ENCODE data around the gene CYP24A1.

The CYP24A1 gene

DNA sequence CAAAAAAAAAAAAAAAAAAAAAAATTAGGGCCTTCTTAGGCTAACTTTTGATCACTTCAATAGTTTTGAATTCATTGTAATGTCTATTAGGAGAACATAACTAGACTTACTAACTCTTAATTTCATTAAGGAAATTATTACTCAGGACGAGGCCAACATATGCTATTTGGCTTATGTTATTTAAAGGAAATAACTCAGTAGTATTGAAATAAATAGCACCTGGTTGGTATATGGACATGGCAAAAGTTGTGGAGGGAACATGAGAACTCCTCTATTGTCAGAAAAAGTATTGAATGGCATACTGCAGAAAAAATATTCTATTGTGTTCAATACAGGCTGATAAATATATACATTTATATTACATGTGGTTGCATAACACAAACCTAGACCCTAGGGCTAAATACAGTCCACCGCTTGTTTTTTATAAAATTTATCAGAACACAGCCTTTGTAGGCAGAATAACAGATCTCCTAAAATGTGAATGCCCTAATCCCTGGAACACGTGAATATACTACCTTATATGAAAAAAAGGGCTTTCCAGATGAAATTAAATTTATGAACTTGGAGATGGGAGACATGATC, 18.0 kb downstream of the CYP24A1 start:
- DNase-seq, result no peak

DNA sequence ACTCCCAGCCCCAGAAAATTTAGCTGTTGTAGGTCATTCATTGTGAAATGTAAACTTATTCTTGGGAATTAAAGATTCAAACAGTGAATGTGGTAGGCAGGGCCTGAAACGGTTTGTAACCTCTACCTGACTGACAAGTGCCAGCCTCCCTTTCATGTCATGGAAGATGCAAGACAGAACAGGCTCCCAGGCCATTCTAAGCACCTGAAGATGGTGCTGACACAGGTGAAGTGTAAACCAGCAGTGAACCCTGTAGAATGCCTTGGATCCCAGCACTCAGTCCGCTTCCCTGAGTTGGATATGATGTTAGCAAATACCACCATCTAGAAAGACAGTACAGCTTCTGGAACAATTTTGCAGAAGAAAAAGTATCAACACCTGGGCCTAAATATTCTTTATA, 19.3 kb downstream of the CYP24A1 start:
- DNase-seq, result no peak

- DNase-seq, result no peak
These were observed 19.9 kb downstream of the CYP24A1 start for GRCh38 chr20:54153847-54154246.

- DNase-seq, result no peak
These were observed 20.8 kb downstream of the CYP24A1 start for GRCh38 chr20:54153041-54153327.

DNA sequence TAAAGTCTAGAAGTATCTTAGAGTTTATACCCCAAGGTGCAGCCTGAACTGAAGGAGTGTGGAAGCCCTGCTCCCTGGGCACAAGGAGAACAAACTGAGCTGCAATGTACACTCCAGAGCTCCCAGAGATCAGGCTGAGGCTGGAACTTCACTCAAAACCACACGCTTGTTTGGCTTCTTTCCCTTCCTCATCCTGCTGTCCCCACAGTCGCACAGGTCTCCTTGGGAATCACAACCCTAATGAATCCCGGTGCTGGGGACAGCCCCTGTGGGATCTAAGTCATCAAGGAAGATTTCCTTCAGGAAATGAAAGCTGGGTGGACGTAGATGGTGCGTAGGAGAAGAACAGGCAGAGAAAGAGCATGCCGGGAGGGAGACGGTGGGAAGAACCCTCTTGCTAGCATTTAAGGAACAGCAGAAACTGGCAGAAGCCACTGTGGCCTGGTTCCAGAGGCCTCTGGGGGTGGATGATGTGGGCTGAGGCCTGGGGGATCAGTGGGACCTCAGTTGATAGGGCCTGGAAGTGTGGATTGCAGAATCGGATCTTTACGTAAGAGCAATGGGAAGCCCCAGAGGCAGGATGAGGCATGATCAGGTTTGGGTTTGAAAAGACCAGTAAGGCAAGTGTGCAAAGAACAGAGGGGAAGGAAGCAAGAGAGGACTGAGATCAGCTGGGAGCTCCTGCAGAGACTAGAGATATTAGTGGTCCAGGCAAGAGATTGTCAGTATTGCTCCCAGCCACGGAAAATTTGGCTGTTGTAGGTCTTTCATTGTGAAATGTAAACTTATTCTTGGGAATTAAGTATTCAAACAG, 21.4 kb downstream of the CYP24A1 start:
- DNase-seq, result no peak

DNA sequence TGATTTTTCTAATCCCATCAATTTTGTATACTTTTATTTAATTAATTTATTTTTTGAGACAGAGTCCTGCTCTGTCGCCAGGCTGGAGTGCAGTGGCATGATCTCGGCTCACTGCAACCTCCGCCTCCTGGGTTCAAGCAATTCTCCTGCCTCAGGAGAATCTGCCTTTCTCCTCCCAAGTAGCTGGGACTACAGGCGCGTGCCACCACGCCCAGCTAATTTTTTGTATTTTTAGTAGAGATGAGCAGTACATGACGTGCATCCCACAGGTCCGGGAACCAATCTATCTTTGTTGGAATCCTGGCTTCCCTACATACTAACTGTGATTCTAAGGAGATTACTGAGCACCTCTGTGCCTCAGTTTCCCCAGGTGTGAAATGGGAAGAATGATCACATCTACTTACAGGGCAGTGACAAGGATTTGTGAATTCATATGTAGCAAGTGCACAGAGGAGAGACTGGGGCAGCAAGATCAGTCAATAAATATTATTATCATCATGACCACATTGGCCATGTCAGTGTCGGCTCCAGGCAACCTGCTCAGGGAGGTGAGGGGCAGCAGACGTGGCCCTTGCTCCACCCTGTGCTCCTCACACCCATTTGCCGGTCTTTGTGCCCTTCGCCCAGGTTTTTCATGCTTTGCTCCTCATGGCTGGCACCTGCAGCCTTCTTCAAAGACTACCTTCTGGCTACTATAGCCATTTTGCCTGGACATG, 22.1 kb downstream of the CYP24A1 start:
- DNase-seq, result no peak

DNA sequence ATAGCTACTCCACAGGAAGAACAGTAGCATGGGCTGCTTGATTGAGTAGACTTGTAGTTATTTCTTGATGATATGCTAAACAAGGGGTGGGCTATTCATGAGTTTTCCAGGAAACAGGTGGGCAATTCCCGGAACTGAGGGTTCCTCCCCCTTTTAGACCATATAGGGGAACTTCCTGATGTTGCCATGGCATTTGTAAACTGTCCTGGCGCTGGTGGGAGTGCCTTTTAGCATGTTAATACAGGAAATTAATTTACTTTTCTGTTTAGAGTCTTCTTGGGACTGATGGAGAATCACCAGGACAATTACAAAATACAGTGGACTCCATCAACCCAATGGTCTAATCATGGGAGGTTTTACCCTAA, 22.7 kb downstream of the CYP24A1 start:
- DNase-seq, result no peak

- no peak for DNase-seq
These were observed 24.0 kb downstream of the CYP24A1 start for GRCh38 chr20:54149765-54150264.

DNA sequence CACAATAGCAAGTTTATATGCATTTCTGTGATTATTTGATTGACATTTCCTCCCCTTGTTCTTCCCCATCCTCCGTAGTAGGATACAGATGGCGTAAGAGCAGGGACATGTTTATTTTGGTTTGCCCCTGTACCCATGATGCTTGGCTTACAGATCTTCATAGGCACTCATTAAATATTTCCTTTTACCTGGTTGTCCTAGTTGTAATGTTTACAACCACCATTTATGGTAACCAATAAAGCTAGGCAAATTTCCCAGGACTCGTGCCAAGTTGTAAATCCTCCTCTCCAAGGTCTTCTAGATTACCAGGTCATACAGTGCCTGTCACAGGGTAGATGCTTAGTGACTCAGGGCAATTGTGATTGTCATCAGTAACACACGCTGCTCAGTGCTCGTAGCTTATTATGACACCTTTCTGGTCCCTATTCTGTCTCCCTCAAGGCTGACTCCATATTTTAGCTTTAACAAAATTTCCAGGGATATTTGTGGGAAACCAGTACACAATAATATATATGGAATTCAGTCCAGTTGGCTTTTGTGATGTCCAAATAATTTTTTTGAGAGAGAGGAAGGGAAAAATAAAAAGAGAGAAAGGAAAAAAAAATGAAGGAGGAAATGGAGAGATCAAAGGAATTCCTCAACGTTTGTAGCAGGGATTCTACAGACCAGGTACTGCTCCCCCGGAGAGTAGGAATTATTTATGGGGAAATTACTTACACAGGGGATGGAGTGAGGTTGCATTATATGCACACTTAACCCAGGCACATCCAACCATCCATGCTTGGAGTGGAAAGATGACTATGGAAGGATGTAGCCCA, 24.6 kb downstream of the CYP24A1 start:
- no peak for DNase-seq

DNA sequence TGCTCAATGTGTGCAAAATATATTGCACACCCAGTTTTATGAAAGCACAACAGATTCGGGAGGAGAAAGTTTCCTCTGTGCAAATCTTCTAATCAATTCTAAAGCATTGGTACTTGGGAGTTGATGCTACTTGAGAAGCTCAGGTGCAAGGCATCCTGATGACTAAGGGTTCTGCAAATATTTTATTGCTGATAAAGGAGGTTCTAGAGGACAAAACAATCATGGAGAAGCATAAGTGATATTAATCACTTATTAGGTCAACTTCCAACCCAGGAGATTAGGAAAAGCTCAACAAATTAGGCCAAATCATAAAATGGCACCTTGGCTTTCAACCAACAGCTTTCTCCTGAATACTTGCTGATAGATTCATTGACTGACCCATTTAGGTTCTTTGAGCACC, 27.1 kb downstream of the CYP24A1 start:
- no peak for DNase-seq

- no peak for DNase-seq
These were observed 28.9 kb downstream of the CYP24A1 start for GRCh38 chr20:54144847-54145414.

DNA sequence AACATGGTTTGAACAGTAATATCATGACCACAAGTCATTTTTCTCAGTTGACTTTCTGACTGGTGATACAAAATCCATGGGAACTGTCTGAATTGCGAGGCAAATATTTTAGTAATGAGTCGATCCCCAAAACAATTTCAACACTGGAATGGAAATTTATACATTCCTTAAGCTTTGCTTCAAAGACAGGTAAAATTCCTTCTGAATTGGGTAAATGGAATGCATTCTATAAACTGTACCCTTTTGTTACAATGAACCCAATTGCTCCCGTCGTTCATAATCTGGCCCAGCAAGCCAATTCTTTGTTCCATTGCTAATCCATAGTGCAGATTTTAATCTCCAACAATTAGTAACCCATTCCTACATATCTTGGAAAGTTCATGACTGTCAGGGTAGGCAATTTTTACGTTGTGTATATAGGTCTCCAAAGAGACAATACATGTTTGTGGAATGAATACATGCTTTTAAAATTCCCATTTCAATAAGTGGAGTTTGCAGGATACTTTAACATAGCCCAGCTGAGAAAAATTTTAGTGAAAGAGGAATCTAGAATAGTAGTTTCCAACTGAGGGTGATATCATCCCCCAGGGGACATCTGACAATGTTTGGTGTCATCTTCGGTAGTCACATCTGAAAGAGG, 32.7 kb downstream of the CYP24A1 start:
- no peak for DNase-seq

GRCh38 chr20:54140486-54140885, 33.3 kb downstream of the CYP24A1 start:
- DNase-seq, result no peak

GRCh38 chr20:54140067-54140466, 33.7 kb downstream of the CYP24A1 start:
- no peak for DNase-seq

DNA sequence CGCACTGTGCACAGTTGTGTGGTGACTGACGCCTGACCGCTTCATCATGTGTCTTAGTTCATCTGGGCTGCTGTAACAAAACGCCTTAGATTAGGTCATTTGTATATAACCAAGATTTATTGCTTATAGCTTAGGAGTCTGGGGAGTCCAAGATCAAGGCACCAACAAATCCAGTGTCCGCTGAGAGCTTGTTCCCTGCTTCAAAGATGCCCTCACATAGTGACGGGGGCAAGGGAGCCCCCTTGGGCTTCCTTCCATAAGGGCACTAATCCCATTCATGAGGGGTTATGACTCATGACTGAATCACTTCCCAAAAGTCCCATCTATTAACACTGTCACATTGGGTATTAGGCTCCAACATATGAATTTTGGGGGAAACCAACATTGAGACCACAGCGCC, 34.6 kb downstream of the CYP24A1 start:
- no peak for DNase-seq

- DNase-seq, result no peak
These were observed 35.4 kb downstream of the CYP24A1 start for GRCh38 chr20:54138427-54138826.

GRCh38 chr20:54137115-54137514, 36.7 kb downstream of the CYP24A1 start:
- no peak for DNase-seq

DNA sequence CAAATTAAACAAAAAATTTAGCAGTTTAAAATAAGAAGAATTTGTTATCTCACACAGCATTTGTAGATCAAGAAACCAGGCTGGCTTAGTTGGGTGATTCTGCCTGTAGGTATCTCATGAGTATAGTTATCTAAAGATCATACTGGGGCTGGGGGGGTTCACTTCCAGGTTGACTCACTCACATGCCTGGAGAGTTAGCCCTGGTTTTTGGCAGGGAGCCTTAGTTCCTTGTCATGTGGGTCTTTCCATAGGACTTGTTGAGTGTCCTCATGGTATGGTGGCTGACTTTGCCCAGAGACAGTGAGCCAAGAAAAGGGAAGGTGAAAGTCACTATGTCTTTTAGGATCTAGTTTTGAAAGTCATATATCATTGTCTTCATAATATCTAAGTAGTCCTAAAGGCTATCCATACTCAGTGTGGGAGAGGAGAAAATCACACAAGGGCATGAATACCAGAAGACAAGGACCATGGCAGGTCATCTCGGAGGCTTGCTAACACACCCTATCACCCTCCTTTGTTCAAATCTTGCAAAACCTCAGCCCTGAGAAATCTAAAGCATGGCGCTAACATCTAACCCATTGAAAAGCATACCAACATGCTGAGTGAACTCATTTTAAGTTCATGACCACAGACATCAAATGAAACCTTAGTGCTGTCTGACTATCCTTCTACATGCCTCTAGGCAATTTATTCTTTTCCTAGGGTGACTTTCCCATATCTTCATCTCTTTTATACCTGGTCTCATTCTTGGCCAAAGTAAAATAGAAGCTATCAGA, 39.2 kb downstream of the CYP24A1 start:
- no peak for DNase-seq

GRCh38 chr20:54133434-54134427, 40.1 kb downstream of the CYP24A1 start:
- DNase-seq, result no peak
